Endothelial cell of umbilical vein (primary cell): ENCODE results near the gene ATG5. TPM values are rescaled to one million over a fixed set of nuclear protein-coding genes. Genes with fewer than 3 reads are reported as not detected.

ENCODE experiments used
- BruUV-seq: library from RNA; stranded (reverse); fragments of 400-500 nt; replicated peaks from 2 replicates; lab custom pipeline; 2021; lab: Mats Ljungman, UMichigan
- CTCF ChIA-PET: fragments of 300-600, 350-600 bp; sonication (Branson Sonifier 250); formaldehyde crosslinking; loops from one replicate; lab custom pipeline; 2021; ENCODE audit warnings: antibody characterized with exemption, inconsistent platforms; lab: Charles Lee
- POLR2A ChIA-PET: fragments of 300-600, 350-600 bp; sonication (Branson Sonifier 250); formaldehyde crosslinking; loops from one replicate; lab custom pipeline; 2021; ENCODE audit warnings: antibody characterized with exemption, inconsistent platforms; lab: Charles Lee
- DNase-seq: peaks from one replicate; pipeline ENCODE4 v3.0.0-alpha.2; 2011; ENCODE audit warnings: low read depth, low spot score
- FAIRE-seq: peaks from 2 replicates; lab custom pipeline; 2011; peaks lifted over from hg19 to GRCh38; lab: Jason Lieb, UNC
- H2AFZ ChIP-seq: 2 replicates; pipeline ENCODE4 v1.6.0; 2012; ENCODE audit warnings: low read depth, low read length, control low read depth, inconsistent platforms
- H3K27ac ChIP-seq: 2 replicates; pipeline ENCODE4 v1.5.1; 2011; ENCODE audit warnings: low read depth, mild to moderate bottlenecking, control low read depth, low read length, moderate library complexity; ENCODE audit not compliant: insufficient read depth
- H3K27me3 ChIP-seq, 2 experiments: 2 replicates each; pipeline versions ENCODE4 v1.6.0 to v1.6.1; 2011; ENCODE audit warnings: low read length in 2 of 2, mixed read lengths in 1 of 2; ENCODE audit not compliant: control insufficient read depth in 2 of 2, insufficient read depth in 2 of 2
- H3K36me3 ChIP-seq, 2 experiments: 2 replicates in 1 of 2; 3 replicates in 1 of 2; pipeline ENCODE4 v1.5.1; 2011; ENCODE audit warnings: low read length in 2 of 2, mild to moderate bottlenecking in 1 of 2, moderate library complexity in 1 of 2; ENCODE audit not compliant: control insufficient read depth in 2 of 2, insufficient read depth in 2 of 2; ENCODE audit errors: extremely low read depth in 1 of 2
- H3K4me1 ChIP-seq: 3 replicates; pipeline ENCODE4 v1.5.1; 2011; ENCODE audit warnings: mild to moderate bottlenecking, low read length; ENCODE audit not compliant: control insufficient read depth, insufficient read depth; ENCODE audit errors: extremely low read depth
- H3K4me2 ChIP-seq: 2 replicates; pipeline ENCODE4 v1.6.1; 2011; ENCODE audit warnings: low read length, control low read depth, mixed read lengths; ENCODE audit not compliant: insufficient read depth
- H3K4me3 ChIP-seq, 3 experiments: fragments of 200-600 bp in 1 of 3; sonication (generic), shearing (Covaris generic) in 1 of 3; replicated peaks in 1 of 3; 2 replicates each; pipeline ENCODE4 v1.5.1; 2011 to 2016; ENCODE audit warnings: control low read depth in 3 of 3, low read length in 3 of 3, mild to moderate bottlenecking in 2 of 3, inconsistent platforms in 1 of 3, low read depth in 1 of 3, moderate library complexity in 1 of 3; ENCODE audit not compliant: insufficient read depth in 1 of 3
- H3K79me2 ChIP-seq: 2 replicates; pipeline ENCODE4 v1.6.0; 2012; ENCODE audit warnings: low read length, inconsistent platforms; ENCODE audit not compliant: control insufficient read depth, insufficient read depth
- H3K9ac ChIP-seq: replicated peaks from 2 replicates; pipeline ENCODE3; 2011; ENCODE audit warnings: low read length, control low read depth; ENCODE audit not compliant: insufficient read depth; ENCODE audit errors: extremely low read depth
- H3K9me1 ChIP-seq: replicated peaks from 3 replicates; pipeline ENCODE4 v1.6.0; 2011; ENCODE audit warnings: mild to moderate bottlenecking, low read length; ENCODE audit not compliant: control insufficient read depth, insufficient read depth; ENCODE audit errors: extremely low read depth
- H3K9me3 ChIP-seq: replicated peaks from 2 replicates; pipeline ENCODE4 v1.5.1; 2012; ENCODE audit warnings: low read length, inconsistent platforms; ENCODE audit not compliant: control insufficient read depth, insufficient read depth
- H4K20me1 ChIP-seq: replicated peaks from 2 replicates; pipeline ENCODE3; 2011; ENCODE audit warnings: mild to moderate bottlenecking, low read length; ENCODE audit not compliant: control insufficient read depth, insufficient read depth; ENCODE audit errors: extremely low read depth
- EZH2 ChIP-seq: IDR thresholded peaks from 2 replicates; pipeline ENCODE4 v1.6.1; 2012; ENCODE audit warnings: borderline replicate concordance, low read depth, mild to moderate bottlenecking, moderate library complexity, low read length, inconsistent platforms; ENCODE audit not compliant: severe bottlenecking
- FOS ChIP-seq: IDR thresholded peaks from 2 replicates; pipeline ENCODE4 v1.6.1; 2011; ENCODE audit warnings: mild to moderate bottlenecking, low read length, moderate library complexity, borderline replicate concordance; ENCODE audit not compliant: insufficient read depth
- MYC ChIP-seq: IDR thresholded peaks from one replicate; pipeline ENCODE4 v1.6.1; 2011; ENCODE audit warnings: mild to moderate bottlenecking, low read depth, low read length
- POLR2A ChIP-seq: IDR thresholded peaks from 2 replicates; pipeline ENCODE4 v1.6.1; 2012; ENCODE audit warnings: low read depth, mild to moderate bottlenecking, control low read depth, low read length
- POLR2AphosphoS5 ChIP-seq: IDR thresholded peaks from 2 replicates; pipeline ENCODE4 v1.6.1; 2012; ENCODE audit warnings: low read depth, mild to moderate bottlenecking, control low read depth, low read length, moderate library complexity; ENCODE audit not compliant: insufficient read depth
- dilution Hi-C: fragments of 300-500 bp; cut with MboI; formaldehyde crosslinking; loops from one replicate; pipeline ENCODE4 v1.15.0; 2019; ENCODE audit warnings: low sequenced_read_pairs; ENCODE audit not compliant: extremely low pct_ligation_motif_present
- intact Hi-C: fragments of 100-400 bp; cut with micrococcal nuclease; formaldehyde crosslinking; loops from one replicate; pipeline ENCODE4 v1.10.0; 2022
- polyA plus RNA-seq, 4 experiments: library from polyadenylated mRNA; depleted of rRNA in 3 of 4; stranded (reverse) in 3 of 4; unstranded in 1 of 4; fragments of >200 nt; gene quantifications; 2 replicates each; pipeline versions ENCODE4 v1.2.1 to v1.2.3, GENCODE V29; 2011 to 2012; ENCODE audit warnings: missing spikeins in 1 of 4
- total RNA-seq: library from RNA; stranded (reverse); gene quantifications from 2 replicates; pipeline ENCODE4 v1.2.3, GENCODE V29; 2021
- TF ChIP-seq, protein P1 (sequence below): IDR thresholded peaks from 2 replicates; pipeline ENCODE4 v1.6.1; 2011; ENCODE audit not compliant: insufficient read depth, insufficient read length
- TF ChIP-seq, protein P2 (sequence below), 2 donors: IDR thresholded peaks; 1 replicate in 1 of 2; 2 replicates in 1 of 2; pipeline ENCODE4 v1.5.1; 2011; ENCODE audit warnings: low read length in 2 of 2, mild to moderate bottlenecking in 2 of 2, moderate library complexity in 2 of 2, control low read depth in 1 of 2, inconsistent platforms in 1 of 2, low read depth in 1 of 2; ENCODE audit not compliant: insufficient read depth in 1 of 2; ENCODE audit errors: extremely low read depth in 1 of 2

ATG5 gene
- total and polyA plus RNA-seq, 2 donors (not counting 3 experiments of a cell fraction or from before 2014, with no cell fraction given): 14.1 to 32.8 TPM

DNA sequence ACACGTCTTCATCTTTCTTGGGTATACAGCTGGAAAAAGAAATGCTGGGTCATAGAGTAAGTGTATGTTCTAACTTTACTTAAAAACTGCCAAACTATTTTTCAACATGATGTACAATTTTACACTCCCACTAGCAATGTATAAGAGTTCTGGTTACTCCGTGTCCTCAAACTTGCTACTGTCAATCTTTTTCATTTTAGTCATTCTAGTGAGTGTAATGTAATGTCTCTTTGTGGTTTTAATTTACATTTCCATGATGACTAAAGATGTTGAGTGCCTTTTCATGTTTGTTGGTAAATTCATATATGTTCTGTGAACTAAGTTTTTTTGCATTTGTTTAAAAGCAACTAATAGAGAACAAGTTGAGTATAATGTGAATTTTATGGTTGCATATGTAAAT is 43.9 kb downstream of the ATG5 start:
- H3K36me3 ChIP-seq: peaks cover 0 to 3% of the 10 kb centered on the region in 2 experiments
- no peak for TF ChIP-seq EZH2
- no peak for TF ChIP-seq FOS
- TF ChIP-seq POLR2AphosphoS5: no peak
- no peak for TF ChIP-seq POLR2A
- no peak for TF ChIP-seq MYC
- TF ChIP-seq, protein P1, sequence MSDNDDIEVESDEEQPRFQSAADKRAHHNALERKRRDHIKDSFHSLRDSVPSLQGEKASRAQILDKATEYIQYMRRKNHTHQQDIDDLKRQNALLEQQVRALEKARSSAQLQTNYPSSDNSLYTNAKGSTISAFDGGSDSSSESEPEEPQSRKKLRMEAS: no peak
- TF ChIP-seq, protein P2, sequence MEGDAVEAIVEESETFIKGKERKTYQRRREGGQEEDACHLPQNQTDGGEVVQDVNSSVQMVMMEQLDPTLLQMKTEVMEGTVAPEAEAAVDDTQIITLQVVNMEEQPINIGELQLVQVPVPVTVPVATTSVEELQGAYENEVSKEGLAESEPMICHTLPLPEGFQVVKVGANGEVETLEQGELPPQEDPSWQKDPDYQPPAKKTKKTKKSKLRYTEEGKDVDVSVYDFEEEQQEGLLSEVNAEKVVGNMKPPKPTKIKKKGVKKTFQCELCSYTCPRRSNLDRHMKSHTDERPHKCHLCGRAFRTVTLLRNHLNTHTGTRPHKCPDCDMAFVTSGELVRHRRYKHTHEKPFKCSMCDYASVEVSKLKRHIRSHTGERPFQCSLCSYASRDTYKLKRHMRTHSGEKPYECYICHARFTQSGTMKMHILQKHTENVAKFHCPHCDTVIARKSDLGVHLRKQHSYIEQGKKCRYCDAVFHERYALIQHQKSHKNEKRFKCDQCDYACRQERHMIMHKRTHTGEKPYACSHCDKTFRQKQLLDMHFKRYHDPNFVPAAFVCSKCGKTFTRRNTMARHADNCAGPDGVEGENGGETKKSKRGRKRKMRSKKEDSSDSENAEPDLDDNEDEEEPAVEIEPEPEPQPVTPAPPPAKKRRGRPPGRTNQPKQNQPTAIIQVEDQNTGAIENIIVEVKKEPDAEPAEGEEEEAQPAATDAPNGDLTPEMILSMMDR (IDR thresholded peaks at IDR 0.05; ENCODE audit: extremely low read depth in 1 of 2, insufficient read depth in 1 of 2, low read depth in 1 of 2, low read length in 2 of 2): no peak
- peaks cover 25% of the 10 kb centered on the region for H3K79me2 ChIP-seq
- H3K9me1 ChIP-seq: peaks cover 2% of the 10 kb centered on the region
- dilution Hi-C loops (no loop called here), intact Hi-C loops (no loop called here)
- DNase-seq: no peak
- no peak overlapping the region for H2AFZ ChIP-seq
- ChIA-PET POLR2A (no interaction called here), CTCF (interaction anchor here (1.3 to 2.7 kb wide), 2 partner anchors 11 to 21 kb away, joined by 3 to 11 read pairs; no protein-coding TSS in a partner anchor)
- no peak overlapping the region for H3K9ac ChIP-seq
- H4K20me1 ChIP-seq: no peaks in the 10 kb centered on the region
- no peaks in the 10 kb centered on the region for H3K9me3 ChIP-seq
- H3K27me3 ChIP-seq: no peaks in the 10 kb centered on the region
- FAIRE-seq: no peak
- BruUV-seq: no TSS peak
- no peak overlapping the region for H3K4me2 ChIP-seq
- no peak overlapping the region for H3K4me3 ChIP-seq
- H3K4me1 ChIP-seq: no peaks in the 10 kb centered on the region
- H3K27ac ChIP-seq: no peak overlapping the region
